IMR-90 (cell line): Measurements from ENCODE around the gene BAZ2A. TPM values are rescaled to one million over a fixed set of nuclear protein-coding genes. Genes with fewer than 3 reads are reported as not detected.

Source experiments
- ATAC-seq: fragments of 200-7000 bp; cut with Tn5 transposase; 2 replicates; pipeline ENCODE4 v1.9.1; 2020; ENCODE audit warnings: low read depth, mild to moderate bottlenecking, moderate library complexity
- BruUV-seq: library from RNA; stranded (reverse); fragments of 400-500 nt; replicated peaks from 2 replicates; lab custom pipeline; 2021; lab: Mats Ljungman, UMichigan
- CTCF ChIA-PET: fragments of 300-600 bp; formaldehyde crosslinking; extraction: SDS; loops from one replicate; lab custom pipeline; 2021; ENCODE audit warnings: antibody characterized with exemption; lab: Yijun Ruan, JAX
- POLR2A ChIA-PET: fragments of 300-600 bp; sonication (Branson Sonifier 250); formaldehyde crosslinking; loops from one replicate; lab custom pipeline; 2022; ENCODE audit warnings: antibody characterized with exemption; ENCODE audit not compliant: unreplicated experiment; lab: Charles Lee
- DNase-seq: peaks from one replicate; pipeline ENCODE4 v3.0.0; 2013
- H2AFZ ChIP-seq: replicated peaks from 2 replicates; pipeline ENCODE3; 2013; ENCODE audit warnings: low read length, mild to moderate bottlenecking; ENCODE audit not compliant: poor library complexity
- H2AK5ac ChIP-seq: 2 replicates; pipeline ENCODE4 v1.6.1; 2013; ENCODE audit warnings: low read depth, low read length, inconsistent platforms
- H2AK9ac ChIP-seq: replicated peaks from 2 replicates; pipeline ENCODE3; 2013; ENCODE audit warnings: mild to moderate bottlenecking, low read depth, low read length, moderate library complexity; ENCODE audit not compliant: poor library complexity
- H2BK120ac ChIP-seq: 2 replicates; pipeline ENCODE4 v1.6.1; 2013; ENCODE audit warnings: low read depth, low read length, inconsistent platforms
- H2BK15ac ChIP-seq: 3 replicates; pipeline ENCODE4 v1.6.1; 2013; ENCODE audit warnings: low read depth, low read length, inconsistent platforms
- H2BK20ac ChIP-seq: 2 replicates; pipeline ENCODE4 v1.6.1; 2013; ENCODE audit warnings: low read depth, mild to moderate bottlenecking, inconsistent platforms, low read length, moderate library complexity
- H2BK5ac ChIP-seq: 2 replicates; pipeline ENCODE4 v1.6.1; 2013; ENCODE audit warnings: mild to moderate bottlenecking, low read depth, low read length, inconsistent platforms; ENCODE audit not compliant: poor library complexity, severe bottlenecking
- H3K14ac ChIP-seq: replicated peaks from 2 replicates; pipeline ENCODE4 v1.6.1; 2013; ENCODE audit warnings: low read depth, low read length, inconsistent platforms
- H3K18ac ChIP-seq: 2 replicates; pipeline ENCODE4 v1.6.1; 2013; ENCODE audit warnings: low read depth, low read length, control low read depth
- H3K23ac ChIP-seq: 2 replicates; pipeline ENCODE4 v1.6.1; 2013; ENCODE audit warnings: low read depth, low read length, inconsistent platforms
- H3K27ac ChIP-seq: 2 replicates; pipeline ENCODE4 v1.5.1; 2013; ENCODE audit warnings: mild to moderate bottlenecking, control low read depth, low read length; ENCODE audit not compliant: insufficient read depth
- H3K27me3 ChIP-seq: 2 replicates; pipeline ENCODE4 v1.6.1; 2013; ENCODE audit warnings: low read length; ENCODE audit not compliant: control insufficient read depth, insufficient read depth
- H3K36me3 ChIP-seq: 2 replicates; pipeline ENCODE4 v1.6.1; 2013; ENCODE audit warnings: low read length, mixed read lengths; ENCODE audit not compliant: control insufficient read depth, insufficient read depth
- H3K4ac ChIP-seq: 2 replicates; pipeline ENCODE4 v1.6.1; 2013; ENCODE audit warnings: low read depth, low read length, inconsistent platforms
- H3K4me1 ChIP-seq: 2 replicates; pipeline ENCODE4 v1.6.1; 2013; ENCODE audit warnings: low read length, mixed read lengths; ENCODE audit not compliant: control insufficient read depth, insufficient read depth
- H3K4me2 ChIP-seq: 2 replicates; pipeline ENCODE4 v1.6.1; 2013; ENCODE audit warnings: low read depth, mild to moderate bottlenecking, control low read depth, low read length, moderate library complexity
- H3K4me3 ChIP-seq: 2 replicates; pipeline ENCODE4 v1.5.1; 2013; ENCODE audit warnings: low read depth, mild to moderate bottlenecking, control low read depth, low read length, moderate library complexity; ENCODE audit not compliant: insufficient read depth
- H3K56ac ChIP-seq: 2 replicates; pipeline ENCODE4 v1.6.1; 2013; ENCODE audit warnings: low read length, inconsistent platforms; ENCODE audit not compliant: insufficient read depth; ENCODE audit errors: extremely low read depth
- H3K79me1 ChIP-seq, 2 experiments: 2 replicates each; pipeline ENCODE4 v1.6.1; 2013; ENCODE audit warnings: low read length in 2 of 2, inconsistent platforms in 1 of 2, low read depth in 1 of 2
- H3K9ac ChIP-seq: 2 replicates; pipeline ENCODE4 v1.6.1; 2013; ENCODE audit warnings: low read depth, low read length, control low read depth
- H3K9me1 ChIP-seq: 2 replicates; pipeline ENCODE4 v1.6.1; 2013; ENCODE audit warnings: low read length, inconsistent platforms; ENCODE audit not compliant: insufficient read depth
- H3K9me3 ChIP-seq: 2 replicates; pipeline ENCODE4 v1.6.1; 2013; ENCODE audit warnings: low read length; ENCODE audit not compliant: control insufficient read depth, insufficient read depth
- H4K20me1 ChIP-seq: 2 replicates; pipeline ENCODE4 v1.6.1; 2013; ENCODE audit warnings: low read length, inconsistent platforms; ENCODE audit not compliant: insufficient read depth
- H4K5ac ChIP-seq: 2 replicates; pipeline ENCODE4 v1.6.1; 2013; ENCODE audit warnings: mild to moderate bottlenecking, low read depth, low read length, control low read depth
- H4K8ac ChIP-seq, 2 experiments: 2 replicates each; pipeline ENCODE4 v1.6.1; 2013; ENCODE audit warnings: low read depth in 2 of 2, low read length in 2 of 2, control low read depth in 1 of 2, inconsistent platforms in 1 of 2
- H4K91ac ChIP-seq: 2 replicates; pipeline ENCODE4 v1.6.1; 2013; ENCODE audit warnings: low read depth, low read length, inconsistent platforms; ENCODE audit not compliant: insufficient read depth
- FOS ChIP-seq: fragments of 150-350 bp; IDR thresholded peaks from 2 replicates; pipeline ENCODE4 v1.6.1; 2016; ENCODE audit warnings: low read depth, low read length
- MAZ ChIP-seq: IDR thresholded peaks from 2 replicates; pipeline ENCODE4 v1.6.1; 2012; ENCODE audit warnings: low read depth, mild to moderate bottlenecking, low read length, improper control_type of control experiment, moderate library complexity, borderline replicate concordance
- WGBS, 2 experiments: methylation state at CpG; one replicate each; pipeline versions ENCODE4 v1.1.5 to v1.1.7; 2013; ENCODE audit warnings: missing lambda C conversion rate in 2 of 2; ENCODE audit not compliant: insufficient read length in 1 of 2; ENCODE audit errors: extremely low coverage in 2 of 2; 5-methylcytosine and 5-hydroxymethylcytosine counted together
- dilution Hi-C: fragments of 300-500 bp; cut with HindIII; formaldehyde crosslinking; loops from one replicate; pipeline ENCODE4 v1.14.3; 2018; ENCODE audit warnings: low sequenced_read_pairs; ENCODE audit not compliant: unreplicated experiment
- in situ Hi-C: fragments of 300-500 bp; cut with MboI; formaldehyde crosslinking; loops from 3 replicates; pipeline ENCODE4 v1.14.3; 2019; ENCODE audit warnings: low sequenced_read_pairs, inconsistent platforms, mixed read lengths
- intact Hi-C: fragments of 100-400 bp; cut with micrococcal nuclease; formaldehyde crosslinking; loops from 2 replicates; pipeline ENCODE4 v1.10.0; 2022
- polyA plus RNA-seq, 3 experiments: library from polyadenylated mRNA; depleted of rRNA; stranded (reverse); fragments of >200 nt; gene quantifications; 2 replicates each; pipeline ENCODE4 v1.2.3, GENCODE V29; 2012; ENCODE audit warnings: low replicate concordance in 1 of 3
- total RNA-seq: library from RNA; depleted of rRNA; stranded (reverse); fragments of >200 nt; gene quantifications from 2 replicates; pipeline ENCODE4 v1.2.3, GENCODE V29; 2012

The BAZ2A gene
- total and polyA plus RNA-seq, 2 of the 4 experiments (the other 2 are of a cell fraction) = 15.4 to 42.8 TPM

GRCh38 chr12:56631790-56632700 is 1.9 kb upstream of the BAZ2A start:
- ATAC-seq (peak; percentile 5), DNase-seq (peak; percentile 30)
- Histone ChIP-seq H3K23ac (peak overlapping the region; percentile 26; the same call in 1 of the 2 replicates), H3K9ac (peak overlapping the region; percentile 14; the same call in 1 of the 2 replicates), H3K9me3 (no peaks in the 10 kb centered on the region), H4K8ac (0 out of 4 replicates have a peak overlapping the region, but pooled peaks of 1 of the 2 experiments have one; percentile 19), H3K4me2 (peak overlapping the region; percentile 58), H3K4me1 (peaks cover 14% of the 10 kb centered on the region), H3K36me3 (0 out of 2 replicates have a peak, but pooled peaks cover 1% of the 10 kb centered on the region), H2BK5ac (no peak overlapping the region), H3K56ac (no peak overlapping the region), H2AFZ (peak overlapping the region; percentile 9), H3K4me3 (no peak overlapping the region), H2BK20ac (no peak overlapping the region), H3K4ac (0 out of 2 replicates have a peak overlapping the region, but pooled peaks have one; percentile 15), H3K79me1 (peaks cover 16 to 74% of the 10 kb centered on the region in 2 experiments; a peak in 3 of 4 replicates), H3K14ac (no peak overlapping the region), H2BK15ac (no peak overlapping the region), H2BK120ac (no peak overlapping the region), H3K9me1 (peaks cover 19% of the 10 kb centered on the region), H3K27ac (no peak overlapping the region), H2AK5ac (peak overlapping the region; percentile 67; the same call in 1 of the 2 replicates), H4K5ac (no peak overlapping the region), H3K27me3 (no peaks in the 10 kb centered on the region), H3K18ac (no peak overlapping the region), H4K91ac (no peak overlapping the region), H4K20me1 (peaks cover 69% of the 10 kb centered on the region), H2AK9ac (peak overlapping the region; percentile 21)
- intact Hi-C loops = no loop called here
- TF ChIP-seq MAZ (peak; percentile 28; the same call in 1 of the 2 replicates), FOS (no peak)
- ChIA-PET POLR2A (no interaction called here), CTCF (no interaction called here)
- BruUV-seq = no TSS peak
- no CpG with 5 or more reads among the region's 13 CpGs for WGBS, 2 experiments
- dilution Hi-C loops = no loop called here
- in situ Hi-C loops = loop anchor here (10.0 kb wide), 1 partner anchor 373 kb away; the partner anchor contains the start of gene ZBTB39
